GM20000 (cell line): ENCODE data around the gene CFAP46.
"Not testable (repeated sequence)": the region's sequence is repeated elsewhere in the genome, so short reads cannot be mapped to it uniquely, and the experiment has no call there.

Source experiments
- DNase-seq: peaks from one replicate; pipeline ENCODE4 v3.0.0; 2012; ENCODE audit warnings: low spot score
- CTCF ChIP-seq: IDR thresholded peaks from 2 replicates; pipeline ENCODE4 v1.5.1; 2012; ENCODE audit warnings: mild to moderate bottlenecking, control low read depth; ENCODE audit errors: extremely low read depth, missing control alignments

CFAP46 gene

GRCh38 chr10:132972986-132973902 lies 30.9 kb upstream of the CFAP46 start:
- TF ChIP-seq CTCF = no peak
- no peak for DNase-seq

GRCh38 chr10:132972149-132972985 lies 30.0 kb upstream of the CFAP46 start:
- no peak for TF ChIP-seq CTCF

GRCh38 chr10:132971448-132972148 lies 29.2 kb upstream of the CFAP46 start:
- DNase-seq = no peak
- TF ChIP-seq CTCF = no peak

More at GRCh38 chr10:132972149-132972985, 30.0 kb upstream of the CFAP46 start:
- DNase-seq = no peak

GRCh38 chr10:132970641-132971438 lies 28.5 kb upstream of the CFAP46 start:
- TF ChIP-seq CTCF = no peak
- no peak for DNase-seq

- no peak for DNase-seq
- no peak for TF ChIP-seq CTCF
Measured at GRCh38 chr10:132967540-132967939, 25.2 kb upstream of the CFAP46 start.

GRCh38 chr10:132965411-132966057 lies 23.2 kb upstream of the CFAP46 start:
- no peak for TF ChIP-seq CTCF
- DNase-seq = no peak

GRCh38 chr10:132964707-132965410 lies 22.5 kb upstream of the CFAP46 start:
- DNase-seq = not testable (repeated sequence)
